NCI-H2171 treated with DMSO at 0.1 percent for 48 hours (cell line): ENCODE data around the gene RXFP4.

Source experiments
- DNase-seq: peaks from one replicate; lab custom pipeline; 2025; lab: John Stamatoyannopoulos, UW

Gene RXFP4

GRCh38 chr1:155960081-155960745 is 18.8 kb downstream of the RXFP4 start:
- DNase-seq = no peak

- no peak for DNase-seq
Measured at GRCh38 chr1:155961937-155962336, 20.5 kb downstream of the RXFP4 start.

- no peak for DNase-seq
Measured at GRCh38 chr1:155962599-155963211, 21.3 kb downstream of the RXFP4 start.

- no peak for DNase-seq
Measured at GRCh38 chr1:155964193-155964592, 22.8 kb downstream of the RXFP4 start.

- DNase-seq = no peak
Measured at GRCh38 chr1:155966135-155966534, 24.7 kb downstream of the RXFP4 start.

- no peak for DNase-seq
Measured at GRCh38 chr1:155966750-155967149, 25.3 kb downstream of the RXFP4 start.

- DNase-seq = no peak
Measured at GRCh38 chr1:155967341-155968050, 26.1 kb downstream of the RXFP4 start.

- DNase-seq = no peak
Measured at GRCh38 chr1:155968051-155968400, 26.6 kb downstream of the RXFP4 start.

GRCh38 chr1:155968670-155969069 is 27.2 kb downstream of the RXFP4 start:
- DNase-seq = peak; percentile 82

GRCh38 chr1:155969377-155969791 is 27.9 kb downstream of the RXFP4 start:
- no peak for DNase-seq

GRCh38 chr1:155970531-155971167 is 29.2 kb downstream of the RXFP4 start:
- DNase-seq = no peak

- DNase-seq = no peak
Measured at GRCh38 chr1:155971910-155972809, 30.7 kb downstream of the RXFP4 start.

GRCh38 chr1:155973723-155974122 is 32.3 kb downstream of the RXFP4 start:
- no peak for DNase-seq

GRCh38 chr1:155974208-155975115 is 33.0 kb downstream of the RXFP4 start:
- peak; percentile 52 for DNase-seq

GRCh38 chr1:155975375-155976061 is 34.1 kb downstream of the RXFP4 start:
- no peak for DNase-seq

GRCh38 chr1:155976062-155976912 is 34.8 kb downstream of the RXFP4 start:
- DNase-seq = peak; percentile 84

GRCh38 chr1:155976913-155977689 is 35.7 kb downstream of the RXFP4 start:
- DNase-seq = no peak

- peak; percentile 43 for DNase-seq
Measured at GRCh38 chr1:155977690-155978324, 36.4 kb downstream of the RXFP4 start.
